Caco-2 (cell line): ENCODE results near the gene STAT3. TPM values are rescaled to one million over a fixed set of nuclear protein-coding genes. Genes with fewer than 3 reads are reported as not detected.
A peak's percentile ranks its signal among the peaks of the same experiment; 100 is the strongest.

Experiments
- BruUV-seq: library from RNA; stranded (reverse); fragments of 400-500 nt; replicated peaks from 2 replicates; lab custom pipeline; 2021; lab: Mats Ljungman, UMichigan
- CTCF ChIA-PET: fragments of 300-600 bp; sonication (Branson Sonifier 250); formaldehyde crosslinking; loops from one replicate; lab custom pipeline; 2022; ENCODE audit warnings: antibody characterized with exemption; lab: Charles Lee
- POLR2A ChIA-PET: fragments of 300-600 bp; sonication (Branson Sonifier 250); formaldehyde crosslinking; loops from one replicate; lab custom pipeline; 2022; ENCODE audit warnings: antibody characterized with exemption; lab: Charles Lee
- DNase-seq, 2 experiments: peaks; one replicate each; pipeline versions ENCODE4 v3.0.0 to v3.0.0-alpha.2; 2020 to 2022
- H3K27me3 ChIP-seq: replicated peaks from 2 replicates; pipeline ENCODE4 v1.6.0; 2011; ENCODE audit warnings: low read length; ENCODE audit not compliant: control insufficient read depth, insufficient read depth
- H3K36me3 ChIP-seq: 2 replicates; pipeline ENCODE4 v1.5.1; 2011; ENCODE audit warnings: low read length; ENCODE audit not compliant: control insufficient read depth, insufficient read depth
- H3K4me1 ChIP-seq: fragments of 250-450 bp; sonication (Bioruptor Pico); 2 replicates; pipeline ENCODE4 v1.5.1; 2020; ENCODE audit warnings: mild to moderate bottlenecking
- H3K4me3 ChIP-seq: 2 replicates; pipeline ENCODE4 v1.5.1; 2011; ENCODE audit warnings: low read depth, mild to moderate bottlenecking, control low read depth, low read length
- H3K9me3 ChIP-seq: fragments of 250-450 bp; sonication (Bioruptor Pico); 2 replicates; pipeline ENCODE4 v1.5.1; 2020; ENCODE audit warnings: mild to moderate bottlenecking, moderate library complexity
- H3K27ac Mint-ChIP-seq: one replicate; pipeline ENCODE4 v1.8.0; 2022; ENCODE audit warnings: mixed read lengths; ENCODE audit not compliant: unreplicated experiment
- H3K27me3 Mint-ChIP-seq: one replicate; pipeline ENCODE4 v1.8.0; 2022; ENCODE audit warnings: mixed read lengths; ENCODE audit not compliant: insufficient read depth, unreplicated experiment
- H3K36me3 Mint-ChIP-seq: one replicate; pipeline ENCODE4 v1.8.0; 2022; ENCODE audit warnings: mild to moderate bottlenecking, mixed read lengths; ENCODE audit not compliant: insufficient read depth, unreplicated experiment
- H3K4me1 Mint-ChIP-seq: one replicate; pipeline ENCODE4 v1.8.0; 2022; ENCODE audit warnings: low read depth, mixed read lengths; ENCODE audit not compliant: unreplicated experiment
- H3K4me3 Mint-ChIP-seq: one replicate; pipeline ENCODE4 v1.8.0; 2022; ENCODE audit warnings: mild to moderate bottlenecking, moderate library complexity, mixed read lengths; ENCODE audit not compliant: unreplicated experiment
- H3K9me3 Mint-ChIP-seq: one replicate; pipeline ENCODE4 v1.8.0; 2022; ENCODE audit warnings: mixed read lengths; ENCODE audit not compliant: unreplicated experiment
- CTCF ChIP-seq, 2 experiments: fragments of 200-600 bp in 1 of 2; IDR thresholded peaks; 1 replicate in 1 of 2; 2 replicates in 1 of 2; pipeline versions ENCODE4 v1.5.1 to v1.8.0; 2011 to 2022; ENCODE audit warnings: antibody characterized with exemption in 1 of 2, control low read depth in 1 of 2, inconsistent platforms in 1 of 2, low read depth in 1 of 2, low read length in 1 of 2, mild to moderate bottlenecking in 1 of 2, moderate library complexity in 1 of 2; ENCODE audit not compliant: insufficient read depth in 1 of 2, severe bottlenecking in 1 of 2, unreplicated experiment in 1 of 2
- intact Hi-C: fragments of 100-400 bp; cut with micrococcal nuclease; formaldehyde crosslinking; loops from one replicate; pipeline ENCODE4 v1.10.0; 2022; ENCODE audit not compliant: unreplicated experiment
- total RNA-seq: library from RNA; stranded (reverse); gene quantifications from 2 replicates; pipeline ENCODE4 v1.2.3, GENCODE V29; 2022

Gene STAT3
- total RNA-seq, 1 experiment from 2014 or later = 73.7 TPM

- Mint-ChIP-seq H3K9me3 (no peaks in the 10 kb centered on the region), H3K27me3 (no peaks in the 10 kb centered on the region), H3K27ac (peak overlapping the region; percentile 73), H3K4me1 (peaks cover 27% of the 10 kb centered on the region), H3K4me3 (peak overlapping the region; percentile 78), H3K36me3 (no peaks in the 10 kb centered on the region)
- Histone ChIP-seq H3K9me3 (no peaks in the 10 kb centered on the region), H3K36me3 (no peaks in the 10 kb centered on the region), H3K4me1 (peaks cover 11% of the 10 kb centered on the region; the same call in 1 of the 2 replicates), H3K27me3 (no peaks in the 10 kb centered on the region), H3K4me3 (no peak overlapping the region)
- ChIA-PET POLR2A (interaction anchor here (0.5 kb wide), 1 partner anchor 21 kb away, joined by 4 read pairs; no protein-coding TSS in a partner anchor), CTCF (interaction anchor here (0.6 kb wide), 3 partner anchors 99 to 301 kb away, joined by 3 to 4 read pairs (median 3); no protein-coding TSS in a partner anchor)
- intact Hi-C loops = no loop called here
- DNase-seq = no peak
- TF ChIP-seq CTCF (IDR thresholded peaks at IDR 0.05; ENCODE audit: insufficient read depth in 1 of 2, low read depth in 1 of 2, low read length in 1 of 2, severe bottlenecking in 1 of 2, unreplicated experiment in 1 of 2) = no peak
- BruUV-seq = no TSS peak
These were observed 110.9 kb downstream of the STAT3 start for GRCh38 chr17:42277342-42277712.

DNA sequence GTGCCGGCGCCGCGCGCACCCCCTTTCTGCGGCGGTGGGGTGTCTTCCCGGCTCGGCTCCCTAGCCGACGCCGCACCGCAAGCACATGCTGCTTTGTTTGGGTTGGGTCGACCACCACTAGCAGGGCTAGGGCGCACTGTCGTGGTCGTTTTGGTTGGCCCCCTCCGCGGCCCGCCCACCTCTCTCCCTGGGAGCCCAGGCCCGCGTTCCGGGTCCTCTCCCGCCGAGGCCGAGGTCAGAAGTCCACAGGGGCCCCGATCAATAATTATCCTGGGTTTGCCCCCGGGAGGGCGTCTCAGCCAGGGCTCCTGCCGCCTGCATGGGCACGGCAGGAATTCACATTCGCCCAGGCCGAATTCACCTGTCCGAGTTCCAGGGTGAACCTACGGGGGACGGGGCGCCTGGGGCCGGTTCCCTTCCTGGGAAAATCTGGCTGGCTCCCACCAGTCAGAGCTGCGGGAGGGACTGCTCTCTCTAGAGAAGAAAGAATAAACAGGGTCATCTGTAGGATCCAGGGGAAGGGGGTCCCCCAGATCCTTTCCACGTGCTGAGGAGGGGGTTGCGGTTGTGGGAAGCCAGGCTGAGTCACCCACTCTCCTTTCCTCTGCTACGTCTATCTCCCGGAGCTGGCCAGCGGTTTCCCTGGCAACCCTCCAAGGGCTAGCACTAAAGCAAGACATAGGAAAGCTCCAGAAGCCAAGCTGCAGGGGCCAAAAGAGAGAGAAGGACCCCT is 111.5 kb downstream of the STAT3 start:
- H3K27me3 Mint-ChIP-seq = no peaks in the 10 kb centered on the region

DNA sequence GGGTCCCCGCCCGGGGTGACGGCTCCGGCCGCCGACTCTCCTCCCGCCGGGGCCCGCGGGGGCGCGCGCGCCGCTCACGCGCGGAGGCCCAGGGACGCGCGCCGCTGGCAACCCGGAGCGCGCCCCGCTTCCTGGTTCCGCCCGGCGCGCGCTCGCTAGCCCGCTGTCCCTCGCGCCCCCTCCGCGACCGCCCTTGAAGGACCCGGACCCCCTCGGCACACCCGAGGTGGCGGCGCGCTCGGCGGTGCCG is 112.0 kb downstream of the STAT3 start, which contains the start of gene STAT5B:
TSS of gene STAT5B (minus strand) at position 33 of the 250 bp plus-strand sequence. CDS start 44,264 bp downstream, outside the sequence.
- Mint-ChIP-seq H3K36me3 (no peaks in the 10 kb centered on the region), H3K27ac (peak within 1 kb of the TSS; percentile 73), H3K27me3 (no peaks in the 10 kb centered on the region), H3K4me3 (peak within 1 kb of the TSS; percentile 78), H3K4me1 (peaks cover 27% of the 10 kb centered on the region), H3K9me3 (no peaks in the 10 kb centered on the region)
- Histone ChIP-seq H3K27me3 (no peaks in the 10 kb centered on the region), H3K9me3 (no peaks in the 10 kb centered on the region), H3K36me3 (no peaks in the 10 kb centered on the region), H3K4me3 (peak within 1 kb of the TSS; percentile 75), H3K4me1 (peaks cover 11% of the 10 kb centered on the region; the same call in 1 of the 2 replicates)
- no TSS peak for BruUV-seq
- no peak for TF ChIP-seq CTCF (IDR thresholded peaks at IDR 0.05; ENCODE audit: insufficient read depth in 1 of 2, low read depth in 1 of 2, low read length in 1 of 2, severe bottlenecking in 1 of 2, unreplicated experiment in 1 of 2)
- peak in 1 of 2 experiments; percentile 84 for DNase-seq
- CTCF ChIA-PET = no interaction called here
- POLR2A ChIA-PET = no interaction called here
- intact Hi-C loops = no loop called here

More for the DNA sequence above, 111.5 kb downstream of the STAT3 start:
- ChIA-PET CTCF (interaction anchor here (0.6 kb wide), 2 partner anchors 180 to 302 kb away, joined by 3 to 4 read pairs; no protein-coding TSS in a partner anchor), POLR2A (no interaction called here)
- no TSS peak for BruUV-seq
- intact Hi-C loops = no loop called here
- DNase-seq = peak in 1 of 2 experiments; percentile 49
- peaks cover 27% of the 10 kb centered on the region for H3K4me1 Mint-ChIP-seq
- H3K9me3 Mint-ChIP-seq = no peaks in the 10 kb centered on the region
- Histone ChIP-seq H3K36me3 (no peaks in the 10 kb centered on the region), H3K9me3 (no peaks in the 10 kb centered on the region), H3K4me1 (peaks cover 11% of the 10 kb centered on the region; the same call in 1 of the 2 replicates), H3K4me3 (peak overlapping the region; percentile 75), H3K27me3 (no peaks in the 10 kb centered on the region)
- TF ChIP-seq CTCF (IDR thresholded peaks at IDR 0.05; ENCODE audit: insufficient read depth in 1 of 2, low read depth in 1 of 2, low read length in 1 of 2, severe bottlenecking in 1 of 2, unreplicated experiment in 1 of 2) = no peak
- H3K4me3 Mint-ChIP-seq = peak overlapping the region; percentile 78
- H3K36me3 Mint-ChIP-seq = no peaks in the 10 kb centered on the region
- peak overlapping the region; percentile 73 for H3K27ac Mint-ChIP-seq
